T-helper 1 cell (primary cell): ENCODE results near the gene ZNF48.

Experiments used
- DNase-seq, 5 donors: peaks; one replicate each; pipeline ENCODE4 v3.0.0-alpha.2; 2012 to 2020
- total RNA-seq, 4 donors: gene quantifications; one replicate each; lab custom pipeline; 2026; lab: John Stamatoyannopoulos, UW

ZNF48 gene
- 9.7 to 17.4 (median 13.8) reads per million in 4 donors for total RNA-seq

- DNase-seq = peak in 4 of 5 donors; percentile 26 to 57 (median 43)
Observed at GRCh38 chr16:30395155-30395991, at the start of gene ZNF48. TSS of gene ZNF48 (plus strand) at chr16:30395420. CDS start at chr16:30395795, 375 bp downstream.

DNA sequence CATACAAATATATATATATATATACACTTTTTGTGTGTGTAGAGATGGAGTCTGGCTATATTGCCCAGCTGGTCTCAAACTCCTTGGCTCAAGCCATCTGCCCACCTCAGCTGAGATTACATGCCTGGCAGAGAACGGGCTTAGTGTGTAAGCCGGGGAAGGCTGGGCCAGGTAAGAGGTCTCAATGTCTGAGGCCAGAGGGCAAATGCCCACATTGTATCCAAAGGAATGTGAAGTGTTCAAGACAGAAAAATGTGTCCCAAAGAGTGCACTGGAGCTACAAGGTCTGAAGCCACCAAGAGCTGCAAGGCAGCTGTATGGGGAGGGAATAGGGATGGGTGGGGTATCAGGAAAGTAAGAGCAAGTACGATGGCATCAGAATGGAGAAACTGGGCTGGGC is 48.9 kb upstream of the ZNF48 start:
- no peak for DNase-seq

DNA sequence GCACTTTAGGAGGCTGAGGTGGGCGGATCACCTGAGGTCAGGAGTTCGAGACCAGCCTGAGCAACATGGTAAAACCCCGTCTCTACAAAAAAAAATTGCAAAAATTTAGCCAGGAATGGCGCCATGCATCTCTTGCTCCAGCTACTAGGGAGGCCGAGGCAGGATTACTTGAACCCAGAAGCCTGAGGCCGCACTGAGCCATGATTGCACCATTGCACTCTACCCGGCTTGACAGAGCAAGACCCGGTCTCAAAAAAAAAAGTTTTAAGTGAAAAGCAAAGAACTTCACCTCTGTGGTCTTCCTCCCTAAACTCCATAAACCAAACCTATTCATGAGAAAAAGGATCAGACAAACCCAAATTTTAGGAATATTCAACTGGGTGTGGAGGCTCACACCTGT is 47.1 kb upstream of the ZNF48 start:
- DNase-seq = no peak

GRCh38 chr16:30348929-30349328 is 46.3 kb upstream of the ZNF48 start:
- no peak for DNase-seq

GRCh38 chr16:30349675-30350074 is 45.5 kb upstream of the ZNF48 start:
- DNase-seq = no peak

DNA sequence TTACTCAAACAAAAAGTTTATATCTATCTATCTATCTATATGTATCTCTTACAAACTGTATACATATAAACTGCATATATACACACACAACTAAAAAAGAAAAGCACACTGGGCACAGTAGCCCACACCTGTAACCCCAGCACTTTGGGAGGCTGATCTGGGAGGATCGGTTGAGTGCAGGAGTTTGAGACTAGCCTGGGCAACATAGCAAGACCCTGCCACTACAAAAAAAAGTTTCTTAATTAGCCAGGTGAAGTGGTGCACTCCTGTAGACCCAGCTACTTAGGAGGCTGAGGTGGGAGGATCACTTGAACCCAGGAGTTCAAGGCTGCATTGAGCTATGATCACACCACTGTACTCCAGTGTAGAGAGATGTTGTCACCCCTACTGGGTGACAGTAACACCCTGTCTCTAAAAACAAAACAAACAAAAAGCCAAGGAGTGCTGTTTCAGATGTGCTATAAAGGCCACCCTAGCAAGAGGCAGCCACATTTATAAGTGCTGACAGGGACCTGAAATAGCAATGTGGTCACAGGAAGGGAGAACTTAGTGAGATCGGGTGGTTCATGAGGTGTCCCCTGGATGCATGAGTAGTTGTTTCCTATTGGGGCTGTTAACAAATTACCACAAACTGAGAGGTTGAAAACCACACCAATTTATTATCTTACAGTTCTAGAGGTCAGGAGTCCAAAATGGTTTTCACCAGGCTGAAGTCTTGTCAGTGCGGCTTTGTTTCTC is 44.9 kb upstream of the ZNF48 start:
- peak in 1 of 5 donors; percentile 45 for DNase-seq

GRCh38 chr16:30351001-30351441 is 44.2 kb upstream of the ZNF48 start:
- DNase-seq = no peak

DNA sequence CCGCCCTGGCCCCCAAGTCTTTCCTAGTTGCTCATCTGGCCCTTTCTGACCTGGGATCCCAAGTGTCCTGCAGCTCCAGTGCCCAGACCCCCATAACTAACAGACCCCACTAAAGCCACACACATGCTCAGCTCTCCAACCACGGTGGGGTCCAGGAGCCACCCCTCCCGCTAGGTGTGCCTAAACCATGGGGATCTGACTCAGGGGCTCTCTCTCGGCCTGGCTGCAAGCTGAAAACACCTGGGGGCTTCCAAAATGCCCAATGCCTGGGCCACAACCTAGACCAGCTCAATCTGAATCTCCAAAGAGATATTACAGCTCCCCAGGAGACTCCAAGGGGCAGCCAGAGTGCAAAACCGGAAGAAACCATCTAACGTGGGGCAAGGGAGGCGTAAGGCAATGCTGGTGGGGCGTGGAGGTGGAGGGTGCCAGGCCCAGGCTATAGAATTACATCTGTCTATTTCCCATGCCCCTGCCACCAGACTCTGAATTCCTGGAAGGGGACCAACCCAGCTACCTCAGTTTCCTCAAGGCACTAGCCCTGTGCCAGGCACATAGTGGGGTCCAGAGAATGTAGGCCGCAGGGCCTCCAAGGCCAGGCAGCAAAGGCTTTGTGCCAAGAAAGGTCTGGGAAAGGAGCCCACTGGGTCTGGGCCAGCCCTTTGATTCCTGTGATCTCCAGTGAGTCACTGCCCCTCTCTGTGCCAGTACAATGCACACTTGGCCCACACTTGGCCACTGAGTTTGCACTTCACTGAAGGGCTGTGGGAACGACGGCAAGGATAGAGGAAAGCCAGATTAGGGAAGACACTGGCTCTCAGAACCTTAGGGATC is 43.4 kb upstream of the ZNF48 start:
- no peak for DNase-seq

DNA sequence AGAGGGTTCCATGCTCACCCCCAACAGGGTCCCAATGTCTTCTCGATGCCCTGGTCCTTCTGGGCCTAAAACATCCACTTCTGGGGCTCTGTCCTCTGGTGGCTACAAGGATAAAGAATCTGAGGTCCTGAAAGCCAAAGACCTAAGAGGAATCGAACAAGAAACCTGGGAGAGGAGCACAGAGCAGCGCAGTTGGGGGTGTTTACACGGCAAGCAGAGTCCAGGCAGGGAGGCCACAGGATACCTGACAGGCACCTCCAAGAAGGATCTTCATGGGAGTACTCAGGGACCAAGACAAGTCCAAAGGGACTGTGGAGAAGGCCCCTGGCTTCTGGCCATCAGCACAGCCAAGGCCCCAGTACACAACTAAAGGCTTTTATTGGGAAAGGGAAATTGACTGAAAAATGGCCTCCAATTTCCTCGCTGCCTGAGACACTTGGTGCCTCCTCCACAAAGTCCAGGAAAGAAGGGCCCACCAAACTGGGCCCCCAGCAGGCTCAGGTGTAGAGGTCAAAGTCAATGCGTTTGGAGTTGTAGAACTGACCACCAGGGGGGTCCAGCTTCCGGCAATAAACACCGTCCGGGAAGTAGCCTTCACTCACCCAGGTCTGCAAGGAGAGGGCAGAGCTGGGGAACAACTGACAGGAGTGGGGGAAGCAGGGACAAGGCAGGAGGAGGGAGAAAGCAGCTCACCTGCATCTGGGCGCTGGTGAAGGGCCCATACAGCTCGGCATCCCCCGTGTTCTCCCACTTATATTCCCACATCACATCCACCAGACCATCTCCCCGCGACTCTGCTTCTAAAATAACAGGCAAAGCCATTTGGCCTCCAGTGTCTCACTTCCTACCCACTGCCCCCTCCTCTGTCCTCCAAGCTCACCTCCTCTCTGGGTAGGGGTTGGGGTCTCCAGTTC is 42.5 kb upstream of the ZNF48 start:
- no peak for DNase-seq

GRCh38 chr16:30353438-30354129 is 41.6 kb upstream of the ZNF48 start:
- no peak for DNase-seq

DNA sequence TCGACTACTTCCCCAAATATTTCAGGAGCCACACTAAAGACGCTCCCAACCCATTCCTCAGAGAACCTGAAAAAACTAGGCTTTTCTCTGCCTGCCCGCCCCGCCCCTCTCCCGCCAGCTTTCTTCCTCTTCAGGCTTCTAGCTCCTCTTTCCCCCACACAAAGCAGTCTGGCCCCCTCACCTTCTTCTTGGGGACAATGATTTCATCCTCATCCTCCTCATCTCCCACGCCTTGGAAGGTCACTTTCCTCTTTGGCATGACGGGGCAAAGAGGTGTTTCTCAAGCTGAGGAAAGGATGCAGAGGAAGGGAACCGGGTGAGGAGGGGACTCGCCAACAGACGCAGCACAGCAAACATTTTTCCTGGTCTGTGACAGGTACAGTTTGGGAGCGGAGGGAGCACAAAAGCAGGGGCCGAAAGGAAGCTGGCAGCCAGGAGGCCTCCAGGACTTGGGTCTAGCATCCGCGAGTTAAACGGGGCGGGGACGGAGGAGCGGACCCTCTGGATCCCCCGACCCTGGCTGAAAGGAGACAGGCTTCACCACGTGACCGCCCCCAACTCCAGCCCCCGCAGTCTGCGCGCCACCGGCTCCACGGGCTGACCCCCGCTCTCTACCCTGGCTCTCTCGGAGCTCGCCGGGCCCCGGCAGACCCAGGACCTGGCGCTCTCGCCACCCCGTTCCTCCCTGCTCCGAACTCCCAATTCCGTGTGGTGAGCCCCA is 40.6 kb upstream of the ZNF48 start:
- no peak for DNase-seq

DNA sequence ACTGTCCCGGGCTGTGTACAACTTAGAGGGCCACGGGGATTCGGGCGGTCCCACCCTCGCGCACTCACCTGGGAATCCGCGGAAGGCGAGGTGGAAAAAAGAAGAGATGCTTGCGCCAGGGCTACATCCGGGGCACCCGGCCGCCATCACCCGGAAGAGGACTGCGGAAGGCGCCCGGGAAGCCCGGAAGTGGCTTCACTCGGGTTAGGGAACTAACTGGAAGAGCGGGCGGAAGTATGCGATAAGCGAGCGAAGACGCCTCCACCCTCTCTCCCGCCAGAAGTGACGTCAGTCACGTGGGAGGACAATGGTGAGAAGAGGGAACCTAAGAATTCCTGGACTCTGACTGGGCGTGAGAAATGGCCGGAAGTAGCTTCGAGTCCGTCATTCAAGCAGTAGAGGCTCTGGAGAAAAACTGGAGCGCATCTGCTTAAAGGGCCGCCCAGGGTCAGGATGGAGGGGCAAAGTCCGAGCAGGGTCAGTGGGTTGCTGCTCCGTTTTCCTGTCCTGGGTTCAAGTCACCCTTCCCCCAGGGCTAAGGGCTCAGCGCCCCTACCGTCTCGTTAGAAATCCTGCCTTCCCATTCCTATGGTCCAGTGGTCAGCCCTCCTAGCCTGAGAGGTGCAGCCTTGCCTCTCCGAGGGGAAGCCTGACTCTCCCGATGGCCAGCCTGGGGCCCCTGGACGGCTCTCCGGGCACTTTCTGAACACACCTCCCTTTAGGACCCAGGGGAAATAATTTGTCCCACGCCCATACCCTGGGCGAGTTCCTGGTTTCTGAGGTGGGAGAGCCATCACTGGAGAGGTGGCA is 39.9 kb upstream of the ZNF48 start, which contains the start of gene CD2BP2:
Gene CD2BP2 (minus strand): TSS at position 165 of the 810 bp plus-strand sequence. CDS start 627 bp downstream, outside the sequence.
- DNase-seq = peak; percentile 79 to 93 (median 84)

DNA sequence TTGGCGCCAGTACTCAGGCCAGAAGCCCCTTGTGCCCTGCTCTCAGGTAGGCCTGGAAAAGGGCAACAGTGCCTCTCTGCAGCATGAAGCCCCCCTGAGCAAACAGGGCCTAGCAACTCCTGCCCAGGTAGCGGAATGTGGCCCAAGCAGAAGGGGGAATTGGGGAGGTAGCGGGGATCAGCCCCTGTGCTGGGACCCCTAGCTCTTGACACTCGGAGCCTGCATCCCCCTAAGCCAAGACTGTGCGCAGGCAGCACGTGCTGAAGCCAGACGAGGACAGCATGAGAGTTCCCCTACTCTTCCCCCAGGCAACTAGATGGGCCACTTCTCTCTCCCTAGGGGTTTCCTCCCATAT is 39.3 kb upstream of the ZNF48 start:
- no peak for DNase-seq

DNA sequence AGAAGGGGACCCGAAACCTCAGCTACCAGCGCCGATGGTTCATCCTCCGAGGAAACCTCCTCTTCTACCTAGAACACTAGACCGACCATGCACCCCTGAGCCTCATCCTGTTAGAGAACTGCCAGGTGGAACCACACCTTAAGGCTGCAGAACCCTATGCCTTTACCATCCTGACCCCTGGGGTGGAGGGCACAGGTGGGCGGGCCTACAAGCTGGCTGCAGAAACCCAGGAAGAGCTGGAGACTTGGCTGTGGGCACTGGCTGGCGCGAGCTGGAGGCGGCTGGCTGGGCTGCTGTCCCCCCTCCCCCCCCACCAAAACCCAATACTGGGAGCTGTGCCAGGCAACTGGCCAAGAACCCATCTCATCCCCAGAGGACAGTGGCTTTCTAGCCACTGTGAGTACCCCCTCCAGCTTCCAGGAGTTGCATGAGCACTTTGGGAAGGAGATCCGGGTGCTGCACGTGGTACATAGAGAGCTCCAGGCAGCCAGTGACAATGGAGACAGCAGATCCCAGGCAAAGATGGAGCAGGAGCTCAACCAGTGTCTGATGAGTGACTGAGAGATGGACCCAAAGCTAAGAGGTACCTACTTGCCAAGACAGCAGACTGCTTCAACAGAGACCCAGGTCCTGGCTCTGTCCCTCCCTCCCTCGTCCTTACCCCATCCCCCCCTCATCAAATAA is 38.7 kb upstream of the ZNF48 start:
- DNase-seq = no peak

DNA sequence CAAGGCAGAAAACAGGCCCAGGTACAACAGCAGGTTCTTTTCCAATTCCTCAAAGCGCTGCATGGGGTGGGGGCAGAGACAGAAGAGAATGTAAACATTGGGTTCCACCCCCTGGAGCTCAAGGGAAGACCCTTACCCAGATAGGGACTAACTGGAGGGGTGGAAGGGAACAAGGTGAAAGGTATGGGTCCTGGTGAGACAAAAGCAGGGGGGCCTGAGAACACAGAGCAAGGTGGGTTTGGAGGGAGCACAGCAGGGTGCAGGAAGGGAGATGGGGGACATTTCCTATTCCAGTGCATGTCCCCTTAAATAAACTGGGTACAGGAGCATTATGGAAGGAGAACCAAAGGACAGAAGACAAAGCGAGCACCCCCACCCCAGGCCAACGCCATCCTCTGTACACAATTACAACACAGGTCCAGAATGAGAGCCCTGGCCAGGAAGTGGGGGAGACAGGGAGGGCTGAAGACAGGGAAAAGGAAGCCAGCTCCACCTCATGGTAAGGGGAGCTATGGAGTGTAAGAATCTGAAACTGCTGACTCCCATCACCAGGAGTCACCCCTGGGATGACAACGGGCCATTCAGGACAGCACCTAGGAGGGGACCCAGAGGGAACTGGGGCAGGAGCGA is 38.0 kb upstream of the ZNF48 start:
- no peak for DNase-seq

- DNase-seq = no peak
Observed at GRCh38 chr16:30357715-30358576, 37.3 kb upstream of the ZNF48 start.

DNA sequence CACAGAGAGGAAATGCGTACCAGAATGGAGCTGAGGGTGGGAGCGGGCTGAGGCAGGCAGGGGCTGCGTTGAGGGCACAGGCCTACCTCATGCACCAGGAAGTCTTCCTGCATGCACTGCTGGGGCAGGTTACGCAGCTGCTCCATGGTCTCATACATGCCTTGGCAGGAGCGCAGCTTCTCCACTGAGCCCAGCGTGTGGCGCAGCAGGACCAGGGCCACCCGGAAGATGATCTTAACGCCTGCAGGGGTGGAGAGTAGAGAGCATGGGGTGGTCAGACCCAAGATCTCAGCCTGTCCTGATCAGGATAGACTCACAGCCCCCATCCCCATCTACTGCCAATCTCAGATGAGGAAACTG is 36.7 kb upstream of the ZNF48 start:
- DNase-seq = no peak
